GM19324 (cell line): Measurements from ENCODE around the gene VRK1.

ENCODE experiments used
- ATAC-seq: cut with Tn5 transposase; IDR thresholded peaks from one replicate; pipeline ENCODE4 v1.9.1; 2021; ENCODE audit warnings: mild to moderate bottlenecking, moderate library complexity; ENCODE audit not compliant: unreplicated experiment, low FRiP score

Gene VRK1

GRCh38 chr14:96911499-96912149, 114.4 kb downstream of the VRK1 start:
- no peak for ATAC-seq

DNA sequence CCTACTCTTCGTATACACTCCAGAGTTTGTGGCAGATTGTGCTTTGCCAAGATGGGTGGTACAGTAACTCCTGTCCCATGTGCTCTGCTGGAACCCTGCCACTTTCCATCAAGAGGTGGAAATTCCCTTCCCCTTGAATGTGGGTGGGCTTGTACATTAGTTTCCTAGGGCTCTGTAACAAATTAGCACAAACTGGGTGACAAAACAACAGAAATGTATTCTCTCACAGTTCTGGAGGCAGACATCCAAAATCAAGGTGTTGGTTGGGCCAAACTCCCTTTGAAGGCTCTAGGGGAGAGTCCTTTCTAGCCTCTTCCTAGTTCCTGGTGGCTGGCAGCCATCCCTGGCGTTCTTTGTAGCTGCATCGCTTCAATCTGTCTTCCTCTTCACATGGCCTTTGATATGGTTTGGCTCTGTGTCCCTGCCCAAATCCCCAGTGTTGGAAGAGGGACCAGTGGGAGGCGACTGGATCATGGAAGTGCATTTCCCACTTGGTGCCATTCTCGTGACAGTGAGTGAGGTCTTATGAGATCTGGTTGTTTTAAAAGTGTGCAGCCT, 117.5 kb downstream of the VRK1 start:
- ATAC-seq, result no peak

GRCh38 chr14:96915478-96915877, 118.3 kb downstream of the VRK1 start:
- no peak for ATAC-seq

GRCh38 chr14:96916751-96917150, 119.6 kb downstream of the VRK1 start:
- ATAC-seq, result no peak

DNA sequence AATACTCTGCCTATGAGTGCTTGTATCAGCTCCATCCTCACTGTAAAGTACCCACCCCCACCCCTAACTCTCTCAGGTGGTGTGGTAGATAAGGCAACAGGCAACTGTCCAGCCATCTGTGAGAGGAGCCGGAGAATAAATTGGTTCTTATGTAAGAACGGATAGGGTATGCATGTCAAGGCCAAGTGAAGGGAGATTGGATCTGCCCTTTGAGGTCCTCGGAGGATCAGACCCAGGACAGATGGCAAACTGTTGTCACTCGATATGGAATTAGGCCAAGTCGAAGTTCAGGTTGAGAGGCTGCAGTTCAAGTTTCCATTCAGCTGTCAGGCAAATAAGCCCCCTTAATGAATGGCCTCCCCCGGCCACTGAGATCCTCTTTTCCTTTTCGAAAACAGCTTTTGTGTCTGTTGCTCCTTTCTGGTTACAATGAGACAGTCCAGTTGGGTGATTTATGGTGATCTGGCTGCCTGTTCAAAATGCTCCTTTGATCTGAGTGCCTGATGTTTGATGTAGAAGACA, 120.3 kb downstream of the VRK1 start:
- ATAC-seq, result no peak

- no peak for ATAC-seq
These were observed 122.8 kb downstream of the VRK1 start for GRCh38 chr14:96920023-96920422.

DNA sequence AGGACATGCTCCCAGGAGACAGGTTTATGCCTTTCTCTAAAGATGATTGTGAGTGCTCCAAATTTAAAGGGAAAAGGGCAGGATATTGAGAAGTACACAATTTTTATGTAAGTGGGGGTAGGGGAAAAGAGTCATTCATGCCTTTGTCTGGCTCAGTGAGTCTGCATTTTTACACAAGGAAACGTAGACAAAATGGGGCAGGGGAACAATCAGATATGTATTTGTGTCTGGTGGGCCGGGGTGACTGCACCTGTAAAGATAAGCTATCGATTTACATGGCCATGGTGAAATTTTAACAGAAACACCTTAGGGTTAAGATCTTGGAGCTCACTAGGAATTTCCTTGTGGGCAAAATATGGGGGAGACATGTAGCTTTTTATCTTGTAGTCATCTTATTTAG, 123.6 kb downstream of the VRK1 start:
- ATAC-seq, result no peak

DNA sequence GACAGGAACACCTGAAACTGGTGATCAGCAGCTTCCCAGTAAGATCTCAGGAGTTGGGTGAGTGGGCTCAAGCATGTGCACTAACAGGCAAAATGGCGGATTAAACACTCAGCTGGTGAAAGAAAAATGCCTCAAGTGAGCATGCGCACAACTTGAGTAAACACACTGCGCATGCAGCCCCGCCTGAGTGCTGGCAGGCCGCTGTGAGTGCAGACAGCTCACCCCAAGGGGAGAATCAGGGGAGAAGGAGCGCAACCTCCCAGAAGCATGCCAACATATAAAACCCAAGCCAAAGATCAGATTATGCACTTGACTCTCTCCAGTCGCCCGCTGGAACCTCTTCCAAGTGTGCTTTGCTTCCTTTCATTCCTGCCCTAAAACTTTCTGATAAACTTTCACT, 125.8 kb downstream of the VRK1 start:
- ATAC-seq, result no peak

DNA sequence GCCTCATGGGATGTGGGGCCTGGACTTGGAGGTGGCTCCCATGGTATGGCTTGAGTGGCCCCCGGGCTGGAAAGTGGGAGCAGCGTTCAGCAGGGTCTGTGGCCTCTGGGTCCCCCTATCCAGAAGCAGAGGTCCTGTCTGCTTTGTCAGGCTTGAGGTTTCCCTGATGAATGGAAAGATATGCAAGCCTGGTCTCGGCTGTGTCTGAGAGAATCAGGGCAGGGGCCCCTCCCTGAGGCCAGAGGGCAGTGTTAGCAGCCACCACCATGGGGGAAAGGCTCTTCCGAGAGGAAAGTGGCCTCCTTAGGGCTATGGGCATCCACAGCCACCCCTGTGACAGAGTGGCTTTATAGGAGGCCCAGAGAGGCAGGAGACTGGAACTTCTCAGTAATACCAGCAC, 128.2 kb downstream of the VRK1 start:
- no peak for ATAC-seq

DNA sequence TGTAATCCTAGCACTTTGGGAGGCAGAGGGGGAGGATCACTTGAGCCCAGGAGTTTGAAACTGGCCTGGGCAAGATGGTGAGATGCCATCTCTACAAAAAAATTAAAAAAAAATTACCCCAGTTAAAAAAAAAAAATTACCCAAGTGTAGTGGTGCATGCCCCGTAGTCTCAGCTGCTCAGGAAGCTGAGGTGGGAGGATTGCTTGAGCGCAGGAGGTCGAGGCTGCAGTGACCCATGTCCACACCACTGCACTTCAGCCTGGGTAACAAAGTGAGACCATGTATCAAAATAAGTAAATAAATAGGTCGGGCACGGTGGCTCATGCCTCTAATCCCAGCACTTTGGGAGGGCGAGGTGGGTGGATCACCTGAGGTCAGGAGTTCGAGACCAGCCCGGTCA, 128.8 kb downstream of the VRK1 start:
- no peak for ATAC-seq

DNA sequence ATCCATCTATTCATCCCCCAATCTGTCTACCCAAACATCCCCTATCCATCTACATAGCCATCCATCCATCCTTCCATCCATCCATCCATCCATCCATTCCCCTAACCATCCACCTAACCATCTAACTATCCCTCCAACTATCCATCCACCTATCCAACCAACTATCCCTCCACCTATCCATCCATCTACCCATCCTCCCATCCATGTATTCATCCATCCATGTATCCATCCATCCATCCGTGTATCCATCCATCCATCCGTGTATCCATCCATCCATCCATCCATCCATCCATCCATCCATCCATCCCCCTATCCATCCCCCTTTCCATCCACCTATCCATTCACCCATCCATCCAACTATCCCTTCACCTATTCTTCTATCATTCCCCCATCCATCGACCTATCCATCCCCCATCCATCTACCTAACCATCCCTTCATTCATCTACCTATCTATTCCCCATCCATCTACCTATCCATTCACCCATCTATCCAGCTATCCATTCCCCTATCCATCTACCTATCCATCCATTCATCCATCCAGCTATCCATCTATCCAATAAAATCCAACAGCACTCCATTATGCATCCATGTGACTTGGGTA, 131.7 kb downstream of the VRK1 start:
- no peak for ATAC-seq

DNA sequence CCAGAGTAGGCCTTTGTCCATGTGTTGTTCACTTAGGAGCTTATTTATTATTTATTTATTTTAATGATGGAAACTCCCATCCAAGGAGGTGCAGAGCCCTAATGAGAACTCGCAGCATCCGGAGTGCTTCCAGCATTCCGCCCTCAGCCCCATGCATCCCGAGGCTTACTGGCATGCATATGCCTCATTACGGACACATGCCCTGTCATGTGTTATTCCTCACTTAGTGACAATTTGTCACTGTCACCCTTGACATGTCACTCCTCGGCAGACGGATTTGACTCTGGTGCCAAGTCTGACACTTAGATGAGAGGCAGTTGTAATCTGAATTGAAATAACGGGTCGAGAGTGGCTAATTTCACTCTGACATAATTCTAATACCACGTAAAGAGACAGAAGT, 132.8 kb downstream of the VRK1 start:
- no peak for ATAC-seq

- ATAC-seq, result no peak
These were observed 133.3 kb downstream of the VRK1 start for GRCh38 chr14:96930526-96930925.
